Natural killer cell (primary cell): Measurements from ENCODE around the gene ZNF644. TPM values are rescaled to one million over a fixed set of nuclear protein-coding genes. Genes with fewer than 3 reads are reported as not detected.

Experiments used
- ATAC-seq, 3 donors: fragments of 150-1000 bp in 2 of 3; fragments of 200-7000 bp in 1 of 3; cut with Tn5 transposase; 1 replicate in 1 of 3; 2 replicates in 2 of 3; pipeline ENCODE4 v1.10.0; 2021; ENCODE audit warnings: mild to moderate bottlenecking in 2 of 3, moderate library complexity in 2 of 3
- DNase-seq, 2 donors: peaks; one replicate each; pipeline versions ENCODE4 v3.0.0 to v3.0.0-alpha.2; 2013 to 2021; ENCODE audit warnings: mixed read lengths in 1 of 2
- H3K27ac ChIP-seq: one replicate; pipeline ENCODE4 v1.5.1; 2013; ENCODE audit warnings: mild to moderate bottlenecking, low read length
- H3K27me3 ChIP-seq: one replicate; pipeline ENCODE4 v1.6.1; 2013; ENCODE audit warnings: low read length; ENCODE audit not compliant: control insufficient read depth, insufficient read depth
- H3K36me3 ChIP-seq: one replicate; pipeline ENCODE4 v1.6.1; 2013; ENCODE audit warnings: low read length; ENCODE audit not compliant: control insufficient read depth, insufficient read depth
- H3K4me1 ChIP-seq: one replicate; pipeline ENCODE4 v1.6.1; 2013; ENCODE audit warnings: low read length; ENCODE audit not compliant: control insufficient read depth, insufficient read depth
- H3K4me3 ChIP-seq: one replicate; pipeline ENCODE4 v1.5.1; 2013; ENCODE audit warnings: low read length
- H3K9me3 ChIP-seq: one replicate; pipeline ENCODE4 v1.6.1; 2013; ENCODE audit warnings: low read length; ENCODE audit not compliant: control insufficient read depth, insufficient read depth
- H3K27ac Mint-ChIP-seq, 2 donors: one replicate each; pipeline ENCODE4 v1.8.0; 2022; ENCODE audit warnings: mild to moderate bottlenecking in 2 of 2, mixed read lengths in 2 of 2, moderate library complexity in 1 of 2
- H3K27me3 Mint-ChIP-seq, 2 donors: one replicate each; pipeline ENCODE4 v1.8.0; 2022; ENCODE audit warnings: low read depth in 2 of 2, mixed read lengths in 2 of 2
- H3K36me3 Mint-ChIP-seq: one replicate; pipeline ENCODE4 v1.8.0; 2022; ENCODE audit warnings: mixed read lengths
- H3K4me1 Mint-ChIP-seq, 2 donors: one replicate each; pipeline ENCODE4 v1.8.0; 2022; ENCODE audit warnings: mixed read lengths in 2 of 2
- H3K4me3 Mint-ChIP-seq: one replicate; pipeline ENCODE4 v1.8.0; 2022; ENCODE audit warnings: mild to moderate bottlenecking, moderate library complexity, mixed read lengths
- H3K9me3 Mint-ChIP-seq, 2 donors: one replicate each; pipeline ENCODE4 v1.8.0; 2022; ENCODE audit warnings: mixed read lengths in 2 of 2
- CTCF ChIP-seq: fragments of 200-600 bp; IDR thresholded peaks from one replicate; pipeline ENCODE4 v1.8.0; 2022; ENCODE audit warnings: antibody characterized with exemption
- WGBS: methylation state at CpG from one replicate; pipeline ENCODE4 v1.1.7; 2013; ENCODE audit warnings: missing lambda C conversion rate; ENCODE audit not compliant: insufficient coverage; 5-methylcytosine and 5-hydroxymethylcytosine counted together
- intact Hi-C: fragments of 100-400 bp; cut with micrococcal nuclease; formaldehyde crosslinking; loops from one replicate; pipeline ENCODE4 v1.14.2; 2022
- total RNA-seq, 4 donors: library from RNA; stranded (reverse); fragments of 120-200 nt in 1 of 4; gene quantifications; one replicate each; pipeline versions ENCODE4 v1.2.3 to v1.2.4, GENCODE V29; 2013 to 2022

Gene ZNF644
- total RNA-seq, 3 donors from 2014 or later (not counting 1 experiment from before 2014, with no cell fraction given), result 135 to 157 (median 142) TPM

- Histone ChIP-seq H3K9me3 (no peaks in the 10 kb centered on the region), H3K27me3 (no peaks in the 10 kb centered on the region), H3K27ac (no peak overlapping the region), H3K4me3 (no peak overlapping the region), H3K36me3 (no peaks in the 10 kb centered on the region), H3K4me1 (peaks cover 6% of the 10 kb centered on the region)
- ATAC-seq, result no peak
- TF ChIP-seq CTCF, result no peak
- no peak overlapping the region for H3K4me3 Mint-ChIP-seq
- H3K27me3 Mint-ChIP-seq, result no peaks in the 10 kb centered on the region
- WGBS, result 95% methylated on average over 4 of the region's 4 CpGs
- intact Hi-C loops, result no loop called here
- H3K36me3 Mint-ChIP-seq, result peaks cover 29% of the 10 kb centered on the region
- H3K4me1 Mint-ChIP-seq, result peaks cover 84 to 86% of the 10 kb centered on the region in 2 donors
- DNase-seq, result no peak
- H3K9me3 Mint-ChIP-seq, result peaks cover 5 to 8% of the 10 kb centered on the region in 2 donors
- peak overlapping the region in 1 of 2 donors; percentile 17 for H3K27ac Mint-ChIP-seq
These were observed 32.5 kb downstream of the ZNF644 start for GRCh38 chr1:90989302-90989701.

GRCh38 chr1:90987841-90988240, 34.0 kb downstream of the ZNF644 start:
- Histone ChIP-seq H3K4me1 (peaks cover 12% of the 10 kb centered on the region), H3K27me3 (no peaks in the 10 kb centered on the region), H3K9me3 (no peaks in the 10 kb centered on the region), H3K4me3 (no peak overlapping the region), H3K27ac (no peak overlapping the region), H3K36me3 (no peaks in the 10 kb centered on the region)
- Mint-ChIP-seq H3K4me1 (peaks cover 84 to 85% of the 10 kb centered on the region in 2 donors), H3K27ac (peak overlapping the region in 1 of 2 donors; percentile 30), H3K4me3 (no peak overlapping the region), H3K27me3 (no peaks in the 10 kb centered on the region), H3K9me3 (peaks cover 5 to 8% of the 10 kb centered on the region in 2 donors), H3K36me3 (peaks cover 29% of the 10 kb centered on the region)
- DNase-seq, result no peak
- intact Hi-C loops, result no loop called here
- no peak for ATAC-seq
- TF ChIP-seq CTCF, result no peak
- WGBS, result 100% methylated on average over 2 of the region's 2 CpGs

- Mint-ChIP-seq H3K4me1 (peaks cover 79 to 82% of the 10 kb centered on the region in 2 donors), H3K36me3 (peaks cover 29% of the 10 kb centered on the region), H3K27me3 (no peaks in the 10 kb centered on the region), H3K9me3 (peaks cover 5 to 8% of the 10 kb centered on the region in 2 donors), H3K4me3 (peak overlapping the region; percentile 49), H3K27ac (peak overlapping the region in 1 of 2 donors; percentile 30)
- H3K4me3 ChIP-seq, result no peak overlapping the region
- no CpG with 5 or more reads among the region's 2 CpGs for WGBS
- H3K27ac ChIP-seq, result no peak overlapping the region
- intact Hi-C loops, result no loop called here
- ATAC-seq (no peak), DNase-seq (no peak)
- no peak for TF ChIP-seq CTCF
- no peaks in the 10 kb centered on the region for H3K36me3 ChIP-seq
- H3K4me1 ChIP-seq, result peaks cover 12% of the 10 kb centered on the region
- no peaks in the 10 kb centered on the region for H3K9me3 ChIP-seq
- H3K27me3 ChIP-seq, result no peaks in the 10 kb centered on the region
These were observed 34.9 kb downstream of the ZNF644 start for GRCh38 chr1:90986953-90987352.

- H3K4me3 ChIP-seq, result no peak overlapping the region
- H3K9me3 ChIP-seq, result no peaks in the 10 kb centered on the region
- WGBS, result no CpG with 5 or more reads among the region's 1 CpG
- Mint-ChIP-seq H3K4me3 (no peak overlapping the region), H3K27ac (no peak overlapping the region), H3K4me1 (peaks cover 39 to 41% of the 10 kb centered on the region in 2 donors), H3K9me3 (no peaks in the 10 kb centered on the region), H3K27me3 (no peaks in the 10 kb centered on the region), H3K36me3 (no peaks in the 10 kb centered on the region)
- H3K27ac ChIP-seq, result no peak overlapping the region
- no peak for TF ChIP-seq CTCF
- ATAC-seq, result no peak
- H3K4me1 ChIP-seq, result no peaks in the 10 kb centered on the region
- DNase-seq, result no peak
- intact Hi-C loops, result no loop called here
- no peaks in the 10 kb centered on the region for H3K27me3 ChIP-seq
- H3K36me3 ChIP-seq, result peaks cover 28% of the 10 kb centered on the region
These were observed 44.3 kb downstream of the ZNF644 start for GRCh38 chr1:90977522-90977921.
